Activated T-cell treated with anti-CD3 and anti-CD28 coated beads for 24 hours (primary cell): Measurements from ENCODE around the gene CLEC2L.

Source experiments
- DNase-seq: peaks from one replicate; pipeline ENCODE4 v3.0.0-alpha.2; 2020; ENCODE audit warnings: low read depth

Gene CLEC2L

DNA sequence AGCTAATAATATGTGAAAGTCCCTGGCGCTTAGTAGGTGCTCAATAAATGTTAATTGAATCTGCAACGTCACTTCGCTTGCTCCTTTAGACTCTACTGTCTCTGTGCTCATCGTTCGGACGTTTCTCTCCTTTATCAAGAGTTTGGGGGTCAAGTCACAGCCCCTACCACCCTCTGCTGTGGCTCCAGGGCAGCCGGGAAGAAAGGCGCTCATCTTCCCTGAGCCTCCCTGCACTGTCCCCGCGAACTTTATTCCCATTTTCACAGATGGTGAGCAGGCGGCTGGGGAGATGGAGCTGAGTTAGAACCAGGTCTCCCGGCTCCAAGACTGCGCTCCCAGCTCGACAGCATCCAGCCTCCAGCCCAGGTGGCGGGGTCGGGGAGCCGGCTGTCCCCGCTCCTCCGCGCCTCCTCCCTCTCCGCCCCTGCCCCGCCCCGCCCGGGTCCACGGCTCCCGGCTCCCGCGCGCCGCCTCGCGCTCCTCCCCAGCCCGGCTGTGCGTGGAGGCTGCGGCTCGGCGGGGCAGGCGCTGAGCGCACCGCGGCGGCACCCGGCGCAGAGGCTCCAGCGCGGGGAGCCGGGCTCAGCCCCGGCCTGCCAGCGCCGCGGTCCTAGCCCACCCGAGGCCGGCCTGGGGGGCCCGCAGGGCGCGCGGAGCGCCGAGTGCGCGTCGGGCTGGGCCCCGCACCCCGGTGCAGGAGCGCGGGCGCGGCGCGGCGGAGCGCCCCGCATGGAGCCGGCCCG is at the start of gene CLEC2L:
CLEC2L (plus strand) TSS at position 487 of the 743 bp plus-strand sequence; CDS start at position 730, 243 bp downstream.
- DNase-seq, result no peak

DNA sequence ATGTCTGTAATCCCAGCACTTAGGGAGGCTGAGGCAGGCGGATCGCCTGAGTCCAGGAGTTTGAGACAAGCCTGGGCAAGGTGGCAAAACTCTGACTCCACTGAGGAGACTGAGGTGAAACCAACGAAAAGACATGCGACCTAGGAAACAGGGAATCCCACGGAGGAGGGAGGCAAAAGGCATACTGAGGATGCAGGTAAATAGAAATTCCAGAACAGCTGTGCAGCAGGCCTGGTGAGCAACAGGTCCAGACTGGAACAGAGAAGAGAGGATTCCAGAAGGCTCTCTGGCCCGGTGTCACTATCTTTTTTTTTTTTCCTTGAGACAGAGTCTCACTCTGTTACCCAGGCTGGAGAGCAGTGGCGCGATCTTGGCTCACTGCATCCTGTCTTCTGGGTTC is 47.3 kb upstream of the CLEC2L start:
- no peak for DNase-seq

DNA sequence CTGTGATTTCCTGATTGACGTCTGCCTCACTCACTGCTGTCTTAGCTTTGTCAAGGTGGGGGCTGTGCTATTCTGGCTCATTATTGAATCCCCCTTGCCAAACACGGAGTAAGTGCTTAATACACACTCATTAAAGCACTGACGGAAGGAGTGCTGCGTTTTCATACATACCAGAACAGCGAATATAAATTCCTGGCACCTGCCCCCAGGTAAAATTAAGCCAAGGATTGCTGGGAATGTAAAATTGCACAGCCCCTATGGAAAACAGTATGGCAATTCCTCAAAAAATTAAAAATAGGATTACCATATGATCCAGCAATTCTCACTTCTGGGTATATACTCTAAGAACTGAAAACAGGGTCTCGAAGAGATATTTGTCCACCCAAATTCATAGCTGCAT is 46.6 kb upstream of the CLEC2L start:
- DNase-seq, result no peak

DNA sequence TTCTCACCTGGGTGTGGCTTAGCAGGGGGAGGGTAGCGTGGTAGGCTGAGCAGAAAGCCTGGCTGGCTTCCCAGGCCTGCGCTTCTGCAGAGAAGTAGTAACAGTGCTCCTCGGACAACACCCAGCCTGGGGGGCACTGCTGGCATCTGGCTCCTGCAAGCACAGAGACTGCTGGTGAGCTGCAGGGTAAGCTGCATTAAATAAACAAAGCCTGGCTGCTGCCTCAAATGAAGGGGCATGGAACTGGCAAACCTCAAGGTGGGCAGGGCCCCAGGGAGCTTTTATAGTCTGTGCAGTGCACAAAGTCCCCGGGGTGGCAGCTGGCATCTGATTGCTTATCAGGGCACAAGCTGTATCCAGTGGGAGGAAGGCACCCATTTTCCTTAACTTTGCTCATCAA is 43.9 kb upstream of the CLEC2L start:
- DNase-seq, result no peak

DNA sequence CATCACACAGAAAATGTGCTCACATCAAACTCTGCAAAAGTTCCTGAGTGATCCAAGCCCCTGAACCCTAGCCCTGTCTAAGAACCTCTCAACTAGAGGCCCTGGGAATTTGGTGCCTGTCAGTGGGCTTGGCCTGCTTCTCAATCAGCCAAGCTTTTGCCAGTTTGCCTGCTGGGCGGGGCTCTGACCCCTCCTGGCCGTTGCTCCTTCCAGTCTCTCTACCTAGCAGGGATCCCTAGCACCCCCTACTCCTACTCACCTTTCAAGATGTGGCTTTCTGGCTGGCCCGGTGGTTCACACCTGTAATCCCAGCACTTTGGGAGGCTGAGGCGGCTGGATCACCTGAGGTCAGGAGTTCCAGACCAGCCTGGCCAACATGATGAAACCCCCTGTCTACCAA is 42.1 kb upstream of the CLEC2L start:
- DNase-seq, result no peak

DNA sequence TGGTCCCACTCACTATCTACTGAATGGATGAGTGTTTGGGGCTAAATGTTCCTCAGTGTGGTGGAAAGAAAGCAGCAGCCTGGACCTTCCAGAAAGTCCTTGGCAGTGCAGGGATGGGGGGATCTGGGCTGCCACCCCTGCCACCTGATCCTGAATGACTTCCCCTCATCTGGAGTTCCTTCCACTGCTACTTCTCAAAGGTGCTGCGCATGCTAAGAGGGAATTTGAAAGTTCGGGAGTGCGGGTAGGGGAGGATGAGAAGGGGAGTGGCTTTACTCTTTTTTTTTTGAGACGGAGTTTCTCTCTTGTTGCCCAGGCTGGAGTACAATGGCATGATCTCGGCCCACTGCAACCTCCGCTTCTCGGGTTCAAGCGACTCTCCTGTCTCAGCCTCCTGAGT is 41.4 kb upstream of the CLEC2L start:
- DNase-seq, result no peak

DNA sequence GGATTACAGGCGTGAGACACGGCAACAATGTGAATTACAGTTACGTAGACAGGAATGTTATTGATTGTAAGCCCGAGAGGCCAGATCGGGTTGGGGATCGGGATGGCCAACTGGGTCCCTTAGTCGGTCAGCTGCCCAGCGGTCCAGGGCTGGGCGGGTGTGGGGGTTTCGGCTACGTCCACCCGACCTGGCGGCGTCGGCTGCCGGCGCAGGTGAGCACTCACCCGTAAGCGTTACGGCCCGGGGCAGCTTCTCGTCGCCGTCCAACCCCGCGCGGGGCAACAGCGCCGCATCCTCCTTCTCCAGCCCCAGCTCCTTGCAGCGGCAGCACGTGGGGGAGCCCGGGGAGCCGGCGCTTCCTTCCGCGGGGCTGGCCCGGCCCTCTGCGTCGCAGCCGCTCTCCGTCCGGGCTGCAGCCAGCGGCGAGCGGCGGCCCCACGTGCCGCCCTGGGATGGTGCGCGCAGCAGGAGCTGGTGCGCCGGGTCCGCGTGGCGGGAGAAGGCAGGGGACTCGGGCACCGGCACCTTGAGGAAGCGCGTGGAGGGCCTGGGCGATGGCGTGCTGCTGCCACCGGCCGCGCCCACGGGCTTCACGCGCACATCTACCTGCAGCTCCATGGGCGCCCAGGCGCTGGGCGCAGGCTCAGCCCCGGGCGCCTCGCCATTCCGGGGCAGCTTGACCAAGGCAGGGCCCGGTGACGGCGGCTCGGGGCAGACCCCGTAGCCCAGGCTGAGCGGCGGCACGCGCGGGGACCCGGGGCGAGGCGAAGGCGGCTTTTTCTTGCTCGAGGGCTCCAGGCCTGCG is 40.6 kb upstream of the CLEC2L start:
- DNase-seq, result no peak

DNA sequence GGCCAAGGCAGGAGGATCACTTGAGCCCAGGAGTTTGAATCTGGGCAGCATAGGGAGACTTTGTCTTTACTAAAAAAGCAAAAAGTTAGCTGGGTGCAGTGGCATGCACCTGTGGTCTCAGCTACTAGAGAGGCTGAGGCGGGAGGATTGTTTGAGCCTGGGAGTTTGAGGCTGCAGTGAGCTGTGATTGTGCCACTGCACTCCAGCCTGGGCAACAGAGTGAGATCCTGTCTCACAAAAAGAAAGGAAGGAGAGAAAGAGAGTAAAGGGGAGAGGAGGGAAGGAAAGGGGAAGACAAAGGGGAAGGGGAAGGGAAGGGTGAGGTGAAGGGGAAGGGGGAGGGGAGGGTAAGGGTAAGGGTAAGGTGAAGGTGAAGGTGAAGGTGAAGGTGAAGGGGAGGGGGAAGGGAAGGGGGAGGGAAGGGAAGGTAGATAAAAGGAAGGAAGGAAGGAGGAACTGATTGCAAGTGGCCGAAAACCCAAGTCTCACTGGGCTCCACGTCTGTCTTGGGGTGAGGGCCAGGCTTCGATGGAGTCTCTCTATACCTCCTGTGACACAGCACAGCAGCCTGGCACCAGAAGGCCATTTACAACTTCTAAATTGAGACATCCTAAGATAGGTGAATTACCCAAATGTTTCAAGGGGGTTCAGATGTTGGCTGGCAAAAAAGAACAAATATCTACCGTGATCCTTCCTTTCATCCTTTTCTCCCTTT is 36.0 kb upstream of the CLEC2L start:
- no peak for DNase-seq

DNA sequence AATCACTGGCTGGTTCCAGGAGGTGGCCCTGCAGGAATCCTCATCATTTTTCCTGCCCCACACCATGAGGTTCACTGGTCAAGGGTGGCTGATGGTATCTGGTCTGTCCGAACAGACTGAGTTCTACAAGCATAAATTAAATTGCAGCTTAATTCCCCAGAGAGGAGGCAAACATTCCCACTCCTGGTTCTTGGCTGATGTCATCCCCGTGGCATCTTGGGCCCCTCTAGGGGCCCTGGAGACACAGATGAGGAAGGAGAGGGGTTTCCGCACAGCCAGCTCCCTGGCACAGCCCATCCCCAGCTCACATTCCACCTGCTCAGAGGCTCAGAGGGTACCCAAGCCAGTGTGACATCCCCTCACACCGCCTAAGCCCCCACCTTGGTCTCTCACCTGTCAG is 34.7 kb upstream of the CLEC2L start:
- no peak for DNase-seq

DNA sequence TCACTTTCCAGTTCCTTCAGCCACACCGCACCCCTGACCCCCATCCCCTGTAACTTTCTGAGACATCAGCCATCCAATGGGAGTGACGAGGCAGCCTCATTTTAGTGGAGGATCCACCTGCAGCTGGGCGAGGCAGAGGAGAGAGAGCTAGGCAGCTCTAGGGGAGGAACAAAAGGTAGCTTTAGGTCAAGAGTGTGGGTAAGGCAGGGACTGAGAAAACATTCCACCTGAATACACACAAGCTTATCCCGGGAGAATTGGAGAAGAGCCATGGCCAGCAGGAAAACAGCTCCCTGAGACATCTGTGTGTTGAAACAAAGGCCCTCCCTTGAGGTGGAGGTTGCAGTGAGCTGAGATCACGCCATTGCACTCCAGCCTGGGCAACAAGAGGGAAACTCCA is 33.4 kb upstream of the CLEC2L start:
- DNase-seq, result no peak

DNA sequence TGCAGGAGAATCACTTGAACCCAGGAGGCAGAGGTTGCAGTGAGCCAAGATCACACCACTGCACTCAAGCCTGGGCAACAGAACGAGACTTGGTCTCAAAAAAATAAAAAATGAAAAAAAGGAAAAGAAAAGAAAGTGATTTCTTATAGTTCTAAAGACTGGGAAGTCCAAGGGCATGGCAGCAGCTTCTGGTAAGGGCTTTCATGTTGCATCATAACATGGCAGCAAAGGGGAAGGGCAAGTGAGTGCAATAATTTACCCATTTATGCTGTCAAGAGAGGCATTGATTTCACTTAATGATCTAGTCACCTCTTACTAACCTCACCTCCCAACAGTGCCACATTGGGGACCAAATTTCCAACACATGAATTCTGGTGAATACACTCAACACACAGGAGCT is 31.2 kb upstream of the CLEC2L start:
- no peak for DNase-seq

DNA sequence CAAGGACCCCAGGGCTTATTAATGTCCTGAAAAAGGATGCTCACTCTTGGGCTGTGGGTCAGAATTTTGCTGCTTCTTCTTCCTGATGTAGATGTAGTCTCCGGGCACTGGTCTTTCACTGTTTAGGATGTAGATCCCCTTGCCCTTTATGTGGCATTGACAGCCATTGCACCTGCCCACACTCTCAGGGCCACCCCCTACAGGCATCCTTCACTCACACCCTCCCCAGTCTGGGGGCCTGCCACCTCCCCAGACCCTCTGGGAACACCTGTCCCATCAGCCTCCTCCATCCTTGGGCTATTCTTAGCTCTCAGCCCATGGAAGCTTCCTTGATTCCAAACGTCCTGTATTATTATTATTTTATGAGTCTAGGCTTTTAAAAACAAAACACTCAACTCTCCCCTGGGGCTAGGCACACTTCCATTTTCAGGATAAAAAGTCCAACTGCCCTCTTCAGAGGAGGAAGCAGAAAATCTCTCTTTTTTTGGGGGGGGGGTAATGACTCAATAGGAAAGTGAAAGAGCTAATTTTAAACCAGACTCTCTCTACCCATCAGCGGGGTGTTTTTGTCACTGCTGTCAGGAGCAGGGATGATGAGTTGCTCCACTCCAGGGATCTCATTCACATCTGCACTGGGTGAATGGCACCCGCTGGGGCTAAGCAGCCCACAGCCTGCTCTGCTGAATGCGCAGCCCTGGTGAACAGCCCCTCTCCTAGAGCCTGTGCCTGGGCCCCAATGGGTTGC is 28.5 kb upstream of the CLEC2L start:
- DNase-seq, result no peak

DNA sequence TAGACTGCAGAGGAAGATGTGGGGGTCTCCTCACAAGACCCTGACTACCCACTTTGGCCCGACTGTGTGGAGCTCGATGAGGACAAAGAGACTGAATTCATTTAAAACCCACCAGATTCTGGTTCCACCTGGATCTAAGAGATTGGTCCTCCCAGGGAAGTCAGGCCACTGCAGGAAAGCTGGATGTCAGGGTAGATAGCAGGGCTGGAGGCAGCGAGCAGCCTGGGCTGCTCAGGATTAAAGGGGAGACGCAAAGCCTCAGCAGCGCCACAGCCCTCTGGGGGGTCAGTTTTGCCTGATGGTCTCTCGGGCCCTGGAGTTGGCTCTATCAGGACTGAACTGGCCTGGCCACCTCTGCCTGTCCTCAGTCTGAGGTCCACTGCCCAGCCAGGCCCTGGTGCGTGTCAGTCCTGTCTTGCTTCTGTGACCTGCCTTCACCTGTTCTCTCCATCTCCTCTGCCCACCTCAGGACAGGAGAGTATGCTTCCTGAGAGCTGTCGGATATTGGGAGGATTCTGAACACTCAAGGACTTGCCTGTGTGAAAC is 27.8 kb upstream of the CLEC2L start:
- DNase-seq, result no peak

DNA sequence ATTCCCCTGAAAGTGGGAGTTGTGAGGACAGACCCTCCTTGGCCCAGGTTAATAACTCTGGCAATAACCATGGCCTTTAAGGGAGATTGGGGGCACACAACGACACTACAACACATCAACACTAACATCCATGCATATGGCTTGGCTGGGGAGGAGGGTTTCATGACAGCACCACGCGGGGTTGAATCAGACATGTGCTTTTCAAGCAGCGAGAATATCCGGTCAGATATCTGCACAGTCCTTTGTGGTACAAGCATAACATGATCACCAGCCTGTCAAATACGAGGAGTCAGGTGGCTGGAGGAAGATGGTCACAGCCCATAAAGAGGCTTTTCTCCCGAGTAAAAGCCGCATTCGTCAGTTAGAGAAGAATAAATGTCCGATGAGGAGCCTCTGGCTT is 27.0 kb upstream of the CLEC2L start:
- DNase-seq, result no peak

DNA sequence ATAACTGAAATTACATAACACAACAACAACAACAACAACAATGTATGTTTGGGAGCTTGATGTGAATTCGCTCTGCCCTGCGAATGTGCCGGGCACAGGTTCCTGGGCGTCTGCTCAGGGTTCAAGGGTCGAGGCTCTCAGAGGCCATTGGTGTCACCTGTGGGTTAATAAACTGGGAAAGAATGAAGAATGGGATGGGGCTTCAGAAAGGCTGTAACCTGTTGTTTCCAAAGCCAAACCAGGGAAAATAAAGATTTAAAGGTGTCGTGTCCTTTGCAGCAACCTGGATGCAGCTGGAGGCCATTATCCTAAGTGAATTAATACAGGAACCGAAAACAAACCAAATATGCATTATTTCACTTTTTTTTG is 22.7 kb upstream of the CLEC2L start:
- no peak for DNase-seq

DNA sequence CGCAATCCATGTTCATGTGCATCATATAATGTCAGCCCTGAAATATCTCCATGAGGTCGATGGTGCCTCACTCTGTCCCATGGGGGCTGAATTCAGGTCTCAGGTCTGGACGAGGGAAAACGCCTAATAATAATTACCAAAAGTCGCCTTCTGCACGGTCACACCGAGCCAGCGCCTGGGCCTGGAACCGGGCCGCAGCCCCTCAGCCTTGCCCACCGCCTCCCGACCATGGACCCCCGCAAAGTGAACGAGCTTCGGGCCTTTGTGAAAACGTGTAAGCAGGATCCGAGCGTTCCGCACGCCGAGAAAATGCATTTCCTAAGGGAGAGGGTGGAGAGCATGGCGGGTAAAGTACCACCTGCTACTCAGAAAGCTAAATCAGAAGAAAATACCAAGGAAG is 21.3 kb upstream of the CLEC2L start:
- DNase-seq, result no peak

DNA sequence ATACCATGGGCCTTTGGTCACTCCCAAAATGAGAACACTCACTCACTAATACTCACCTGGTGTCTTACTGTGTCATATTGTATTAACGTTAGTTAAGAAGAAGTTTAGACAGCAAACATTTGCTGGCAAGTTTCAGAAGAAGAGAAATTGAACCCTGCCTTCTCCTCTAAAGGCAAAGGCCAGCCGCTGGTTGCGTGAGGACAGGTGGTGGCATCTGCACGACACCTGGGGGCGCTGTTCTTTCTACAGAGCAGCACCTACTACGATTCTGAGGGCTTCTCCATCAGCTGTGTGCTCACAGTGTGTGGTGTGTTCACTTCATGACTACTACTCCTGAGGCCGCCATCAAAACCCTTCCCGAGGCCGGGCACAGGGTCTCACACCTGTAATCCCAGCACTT is 17.9 kb upstream of the CLEC2L start:
- DNase-seq, result no peak

DNA sequence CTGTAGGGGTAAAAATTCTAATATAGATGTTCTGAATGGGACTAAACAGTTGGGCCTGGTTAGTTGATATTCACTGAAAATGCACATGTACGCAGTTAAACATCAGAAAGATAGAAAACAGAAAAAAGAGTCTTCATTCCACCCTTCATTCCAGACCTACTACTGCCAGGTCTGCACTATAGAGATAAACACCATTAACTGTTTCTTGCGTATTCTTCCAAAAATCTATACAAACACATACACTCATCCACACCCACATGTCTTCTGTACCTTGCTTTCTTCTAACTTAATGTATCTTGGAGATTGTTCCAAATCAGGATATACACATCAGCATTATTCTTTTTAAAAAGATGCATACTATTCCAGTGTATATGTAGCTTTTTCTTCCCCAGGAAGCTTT is 13.9 kb upstream of the CLEC2L start:
- no peak for DNase-seq

DNA sequence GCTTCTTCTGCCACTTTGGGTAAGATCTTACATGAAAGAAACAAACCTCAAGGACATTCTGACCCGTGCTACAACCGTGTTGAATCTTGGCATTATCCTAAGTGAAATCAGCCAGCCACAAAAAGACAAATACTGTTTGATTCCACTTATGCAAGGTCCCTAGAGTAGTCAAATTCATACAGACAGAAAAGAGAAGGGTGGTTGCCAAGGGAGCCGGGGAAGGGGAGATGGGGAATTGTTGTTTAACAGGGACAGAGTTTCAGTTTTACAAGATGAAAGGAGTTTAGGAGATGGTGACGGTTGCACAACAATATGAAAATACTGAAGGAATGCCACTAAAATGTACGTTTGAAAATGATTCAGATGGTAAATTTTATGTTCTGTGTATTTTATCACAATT is 12.2 kb upstream of the CLEC2L start:
- no peak for DNase-seq

DNA sequence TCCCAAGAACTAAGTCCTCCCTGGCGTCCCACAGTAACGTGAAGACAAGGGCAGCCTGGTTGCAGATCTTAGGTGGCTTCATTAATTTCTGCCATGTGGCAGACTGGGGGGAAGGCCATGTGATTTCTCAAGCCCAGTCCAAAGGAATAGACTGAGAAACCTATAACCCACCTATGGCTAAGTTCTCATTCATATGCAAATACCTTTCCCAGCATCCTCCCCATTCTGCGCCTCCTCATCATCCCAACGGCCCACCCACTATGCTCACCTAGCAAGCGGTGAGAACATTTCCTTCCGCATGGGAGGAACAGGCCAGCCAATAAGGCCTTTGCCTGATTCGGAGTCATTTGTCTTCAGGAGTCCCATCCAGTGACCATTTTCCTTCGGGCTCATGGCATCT is 8.2 kb upstream of the CLEC2L start:
- DNase-seq, result no peak

DNA sequence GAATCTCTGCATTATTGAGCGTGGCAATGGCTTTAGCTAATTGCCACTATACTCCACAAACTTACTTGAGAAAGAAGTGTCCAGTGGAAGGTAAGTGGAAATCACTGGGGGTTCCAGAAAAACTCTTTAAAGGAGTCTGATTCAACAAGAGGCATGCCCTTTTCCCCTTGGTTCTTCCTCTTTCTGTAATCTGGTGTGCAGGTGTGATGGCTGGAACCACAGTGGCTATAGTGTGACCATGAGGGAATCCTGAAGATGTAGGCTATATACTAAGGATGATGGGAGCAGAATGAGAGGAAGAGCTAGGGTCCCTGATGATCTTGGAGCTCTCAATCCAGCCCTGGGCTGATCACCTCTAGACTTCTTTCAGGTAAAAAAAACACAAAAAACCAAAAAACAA is 2.0 kb upstream of the CLEC2L start:
- DNase-seq, result no peak

DNA sequence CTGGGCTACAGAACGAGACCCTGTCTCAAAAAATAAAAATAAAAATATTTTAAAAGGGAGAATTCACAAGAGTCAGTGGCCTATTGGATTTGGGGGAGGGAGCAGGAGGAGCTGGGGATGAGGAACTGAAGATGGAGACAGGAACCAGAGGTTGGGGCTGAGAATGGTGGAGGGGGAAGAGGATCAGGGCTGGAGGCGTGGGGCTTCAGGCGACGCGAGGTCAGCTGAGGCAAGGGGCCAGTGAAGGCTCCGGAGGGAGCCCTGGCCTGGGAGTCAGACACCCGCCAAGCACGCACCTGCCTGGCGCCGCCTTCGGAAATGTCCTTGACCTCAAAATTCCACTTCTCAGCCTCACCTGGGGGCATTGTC is 671 bp upstream of the CLEC2L start:
- no peak for DNase-seq
